ENCODE measurements around the gene KIF1A.

KIF1A gene

GRCh38 chr2:240745962-240746361 lies 74.1 kb downstream of the KIF1A start:
- TF ChIP-seq, protein P1, sequence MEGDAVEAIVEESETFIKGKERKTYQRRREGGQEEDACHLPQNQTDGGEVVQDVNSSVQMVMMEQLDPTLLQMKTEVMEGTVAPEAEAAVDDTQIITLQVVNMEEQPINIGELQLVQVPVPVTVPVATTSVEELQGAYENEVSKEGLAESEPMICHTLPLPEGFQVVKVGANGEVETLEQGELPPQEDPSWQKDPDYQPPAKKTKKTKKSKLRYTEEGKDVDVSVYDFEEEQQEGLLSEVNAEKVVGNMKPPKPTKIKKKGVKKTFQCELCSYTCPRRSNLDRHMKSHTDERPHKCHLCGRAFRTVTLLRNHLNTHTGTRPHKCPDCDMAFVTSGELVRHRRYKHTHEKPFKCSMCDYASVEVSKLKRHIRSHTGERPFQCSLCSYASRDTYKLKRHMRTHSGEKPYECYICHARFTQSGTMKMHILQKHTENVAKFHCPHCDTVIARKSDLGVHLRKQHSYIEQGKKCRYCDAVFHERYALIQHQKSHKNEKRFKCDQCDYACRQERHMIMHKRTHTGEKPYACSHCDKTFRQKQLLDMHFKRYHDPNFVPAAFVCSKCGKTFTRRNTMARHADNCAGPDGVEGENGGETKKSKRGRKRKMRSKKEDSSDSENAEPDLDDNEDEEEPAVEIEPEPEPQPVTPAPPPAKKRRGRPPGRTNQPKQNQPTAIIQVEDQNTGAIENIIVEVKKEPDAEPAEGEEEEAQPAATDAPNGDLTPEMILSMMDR (IDR thresholded peaks at IDR 0.05; ENCODE audit: insufficient read depth, low read depth, low read length, missing control alignments) = no peak

DNA sequence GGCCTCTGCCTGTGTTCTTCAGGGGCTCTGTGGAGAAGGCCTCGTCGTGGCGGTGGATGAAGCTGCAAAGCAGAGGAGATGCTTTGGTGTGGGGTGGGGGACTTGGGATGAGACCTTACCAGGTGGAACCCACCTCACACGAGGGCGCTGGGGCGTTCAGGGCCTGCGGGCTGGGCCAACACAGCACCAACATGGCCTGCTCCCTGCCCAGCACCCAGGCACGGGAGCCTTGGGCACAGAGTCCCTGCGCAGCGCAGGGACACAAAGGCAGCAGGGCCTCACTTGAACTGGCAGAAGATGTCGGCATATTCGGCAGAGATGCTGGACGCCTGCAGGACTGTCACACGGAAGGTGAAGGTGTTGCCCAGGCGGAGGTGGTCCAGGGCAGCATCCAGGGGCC lies 74.6 kb downstream of the KIF1A start:
- H3K4me3 ChIP-seq (ENCODE audit: low read depth, low read length) = no peak overlapping the region
- DNase-seq (ENCODE audit: low read depth) = no peak
- TF ChIP-seq, protein P1 (IDR thresholded peaks at IDR 0.05; ENCODE audit: insufficient read depth, low read depth, low read length, missing control alignments) = no peak

More at GRCh38 chr2:240745962-240746361, 74.1 kb downstream of the KIF1A start:
- no peak for DNase-seq (ENCODE audit: low read depth)
- H3K4me3 ChIP-seq (ENCODE audit: low read depth, low read length) = no peak overlapping the region

DNA sequence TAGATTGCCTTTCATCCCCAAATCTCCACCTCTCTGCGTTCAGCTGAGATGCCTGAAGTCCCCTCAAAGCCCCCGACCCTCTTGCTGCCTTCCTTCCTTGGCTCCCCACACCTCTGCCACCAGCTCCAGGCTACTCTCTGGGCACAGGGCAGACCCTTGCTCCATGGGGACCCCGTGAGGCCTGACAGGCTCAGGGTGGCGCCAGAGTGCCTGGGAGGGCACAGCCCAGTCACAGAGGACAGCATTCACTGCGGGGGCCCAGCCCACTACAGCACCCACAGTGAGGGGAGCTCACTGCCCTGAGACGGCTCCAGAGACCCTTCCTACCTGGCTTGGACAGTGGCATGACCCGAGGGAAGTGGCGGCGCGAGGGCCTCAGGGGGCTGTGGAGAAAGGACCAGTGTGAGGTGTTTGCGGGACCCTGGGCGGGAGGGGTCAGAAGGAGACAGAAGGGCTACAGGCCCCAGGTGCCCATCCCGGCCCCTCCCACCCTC lies 77.4 kb downstream of the KIF1A start:
- TF ChIP-seq, protein P1 (IDR thresholded peaks at IDR 0.05; ENCODE audit: insufficient read depth, low read depth, low read length, missing control alignments) = no peak
- H3K4me3 ChIP-seq (ENCODE audit: low read depth, low read length) = no peak overlapping the region
- no peak for DNase-seq (ENCODE audit: low read depth)

- TF ChIP-seq, protein P1 (IDR thresholded peaks at IDR 0.05; ENCODE audit: insufficient read depth, low read depth, low read length, missing control alignments) = no peak
- no peak overlapping the region for H3K4me3 ChIP-seq (ENCODE audit: low read depth, low read length)
- no peak for DNase-seq (ENCODE audit: low read depth)
Measured at GRCh38 chr2:240741091-240741490, 78.9 kb downstream of the KIF1A start.

GRCh38 chr2:240739797-240740196 lies 80.2 kb downstream of the KIF1A start:
- TF ChIP-seq, protein P1 (IDR thresholded peaks at IDR 0.05; ENCODE audit: insufficient read depth, low read depth, low read length, missing control alignments) = no peak
- H3K4me3 ChIP-seq (ENCODE audit: low read depth, low read length) = no peak overlapping the region
- no peak for DNase-seq (ENCODE audit: low read depth)

DNA sequence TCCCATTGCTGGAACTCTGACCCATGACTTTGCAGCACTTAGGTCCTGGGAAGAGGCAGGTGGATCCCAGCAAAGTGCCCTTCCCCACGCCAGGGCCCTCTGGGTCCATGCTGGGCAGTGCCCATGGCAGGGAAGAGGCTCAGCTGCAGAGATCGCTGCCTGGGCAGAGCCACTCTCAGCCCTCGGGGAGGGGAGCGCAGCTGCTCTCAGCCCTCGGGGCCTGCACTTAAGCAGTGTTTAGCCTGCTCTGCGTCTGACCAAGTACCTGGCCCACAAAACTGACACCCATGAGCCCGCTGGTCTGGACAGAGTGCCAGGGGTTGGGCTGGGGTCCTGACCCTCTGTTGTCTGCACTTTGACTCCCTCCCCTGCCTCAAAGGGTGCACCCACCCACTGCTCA lies 82.1 kb downstream of the KIF1A start:
- TF ChIP-seq, protein P1 (IDR thresholded peaks at IDR 0.05; ENCODE audit: insufficient read depth, low read depth, low read length, missing control alignments) = no peak
- no peak for DNase-seq (ENCODE audit: low read depth)
- no peak overlapping the region for H3K4me3 ChIP-seq (ENCODE audit: low read depth, low read length)

DNA sequence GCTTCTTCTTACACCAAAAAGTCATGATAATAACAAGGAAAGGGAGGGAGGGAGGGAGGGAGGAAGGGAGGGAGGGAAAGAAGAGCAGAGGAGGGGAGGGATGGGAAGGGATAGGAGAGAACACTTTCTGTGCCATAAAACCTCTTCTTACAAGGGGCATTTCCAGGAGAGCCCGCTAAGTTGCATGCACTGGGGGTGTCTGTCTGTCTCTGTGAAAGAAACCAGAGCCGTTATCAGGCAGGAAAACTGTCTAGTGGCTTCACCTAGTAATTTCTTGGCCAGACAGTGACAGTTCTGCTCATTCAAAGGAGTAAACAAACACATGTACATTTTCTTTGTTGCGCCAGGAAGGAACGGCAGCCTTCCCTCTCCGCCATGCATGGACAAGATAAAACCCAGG lies 82.5 kb downstream of the KIF1A start:
- H3K4me3 ChIP-seq (ENCODE audit: low read depth, low read length) = no peak overlapping the region
- DNase-seq (ENCODE audit: low read depth) = no peak
- TF ChIP-seq, protein P1 (IDR thresholded peaks at IDR 0.05; ENCODE audit: insufficient read depth, low read depth, low read length, missing control alignments) = no peak
